ENCODE measurements around the gene HMMR. TPM values are rescaled to one million over a fixed set of nuclear protein-coding genes. Genes with fewer than 3 reads are reported as not detected.

HMMR gene
- total RNA-seq, 3 donors from 2014 or later: 2.5 to 3.5 (median 3.1) TPM

Other genes starting within 250 kb of the HMMR start
- gene CCNG1, start 23.0 kb upstream of the HMMR start, total RNA-seq: 10 to 100 TPM; 47.1 to 54.7 (median 52.6) TPM
- 10 to 100 TPM; 41.5 to 51.5 (median 41.9) TPM for gene NUDCD2, start 530 bp upstream of the HMMR start, total RNA-seq
- 10 to 100 TPM; 53.8 to 67.6 (median 55.2) TPM for gene MAT2B, start 45.0 kb downstream of the HMMR start, total RNA-seq

All from activated T-cell treated with anti-CD3 and anti-CD28 coated beads, Interleukin-2, amount 50 U/mL, for 4 hours (primary cell).